Heart left ventricle (tissue), 16 donors: ENCODE results near the gene ARFGAP1. TPM values are rescaled to one million over a fixed set of nuclear protein-coding genes. Genes with fewer than 3 reads are reported as not detected.
A peak's percentile ranks its signal among the peaks of the same experiment; 100 is the strongest.

Experiments
- ATAC-seq, 4 donors: fragments of 200-7000 bp; cut with Tn5 transposase; one replicate each; pipeline ENCODE4 v1.9.1; 2020 to 2022; ENCODE audit warnings: moderate library complexity in 4 of 4, mild to moderate bottlenecking in 3 of 4, moderate number of reproducible peaks in 1 of 4
- DNase-seq, 5 donors: peaks; one replicate each; pipeline ENCODE4 v3.0.0-alpha.2; 2020
- H3K27ac ChIP-seq, 12 donors: fragments of 200-600 bp; sonication (generic) in 4 of 12; one replicate each; pipeline versions ENCODE4 v1.5.0 to v1.8.0; 2016 to 2022; ENCODE audit warnings: mild to moderate bottlenecking in 2 of 12
- H3K27me3 ChIP-seq, 9 donors: fragments of 200-600 bp; sonication (generic) in 2 of 9; one replicate each; pipeline versions ENCODE4 v1.5.1 to v1.8.0; 2016 to 2022; ENCODE audit warnings: mild to moderate bottlenecking in 3 of 9
- H3K36me3 ChIP-seq, 9 donors: fragments of 200-600 bp; sonication (generic) in 2 of 9; one replicate each; pipeline versions ENCODE4 v1.5.0 to v1.8.0; 2018 to 2022; ENCODE audit warnings: mild to moderate bottlenecking in 2 of 9
- H3K4me1 ChIP-seq, 12 donors: fragments of 200-600 bp; sonication (generic) in 4 of 12; one replicate each; pipeline versions ENCODE4 v1.5.0 to v1.8.0; 2016 to 2022; ENCODE audit warnings: mild to moderate bottlenecking in 3 of 12
- H3K4me3 ChIP-seq, 12 donors: fragments of 200-600 bp; sonication (generic) in 4 of 12; one replicate each; pipeline versions ENCODE4 v1.5.0 to v1.8.0; 2017 to 2022; ENCODE audit warnings: mild to moderate bottlenecking in 9 of 12, moderate library complexity in 4 of 12
- H3K9me3 ChIP-seq, 12 donors: fragments of 200-600 bp; sonication (generic) in 4 of 12; one replicate each; pipeline versions ENCODE4 v1.5.0 to v1.8.0; 2016 to 2022; ENCODE audit warnings: mild to moderate bottlenecking in 1 of 12
- CTCF ChIP-seq, 12 donors: fragments of 200-600 bp; sonication (generic) in 4 of 12; IDR thresholded peaks; one replicate each; pipeline versions ENCODE4 v1.5.0 to v1.8.0; 2018 to 2022; ENCODE audit warnings: antibody characterized with exemption in 12 of 12, mild to moderate bottlenecking in 5 of 12
- POLR2A ChIP-seq, 2 donors: fragments of 450-650 bp; IDR thresholded peaks; one replicate each; pipeline ENCODE4 v1.6.1; 2017; ENCODE audit warnings: antibody characterized with exemption in 2 of 2, mild to moderate bottlenecking in 2 of 2, moderate library complexity in 2 of 2
- WGBS, 4 donors: extraction: QIAGEN DNeasy Blood & Tissue Kit in 2 of 4; methylation state at CpG; one replicate each; pipeline versions ENCODE4 v1.1.5 to v1.1.7; 2013 to 2018; 5-methylcytosine and 5-hydroxymethylcytosine counted together
- intact Hi-C, 10 donors: fragments of 100-400 bp; cut with DNase I; formaldehyde crosslinking; loops; one replicate each; pipeline versions ENCODE4 v1.11.1 to v1.14.2; 2022
- polyA plus RNA-seq, 2 donors: library from polyadenylated mRNA; stranded (reverse); fragments of 200-250 nt; gene quantifications; one replicate each; pipeline ENCODE4 v1.2.3, GENCODE V29; 2013
- total RNA-seq, 9 donors: library from RNA; depleted of rRNA in 2 of 9; stranded (reverse); fragments of >200 nt in 2 of 9; fragmentation: NEBNext Ultra II Directional in 3 of 9; extraction: Animal tissue kit (Norgen Biotek cat#: 25700) in 3 of 9; gene quantifications; one replicate each; pipeline versions ENCODE4 v1.1.0 to v1.2.4, GENCODE V29; 2016 to 2023
- donor health status: ischemic (EF 13 %, LVEDD 7.1; RV severe dilation, severe dysfunction).
- donor health status: healthy with polysubstance abuse.
- donor health status: DM: no; HTN: yes; CAD: no.
- donor health status: DM: no; HTN: no; CAD: no.
- donor health status: ischemic (EF 25% LVEDD 6.9; RV normal size, moderate dysfunction).
- donor health status: ischemic (EF 25% LVEDD 5.7; RV mildly dilated, moderate dysfunction).
- donor health status: healthy.
- donor health status: DM: yes; HTN: yes; CAD: no.
- donor health status: ischemic (EF 35%, LVEDD 5.7; RV mildly dilated, moderate dysfunction).
- donor health status: nonischemic (EF 11% LVEDD 7.7; RV severe dilation, severe dysfunction).
- donor health status: DM: yes; HTN: yes; CAD: no.
- donor health status: PGD.
- donor health status: ischemic (EF 29% LVEDD 5.4; RV normal size, mild dysfunction).
- donor health status: nonischemic (EF 23%, LVEDD 6.1; RV moderate dilation, normal function).

The ARFGAP1 gene
- total and polyA plus RNA-seq, 11 donors, result 14.3 to 51.6 (median 29.5) TPM

- H3K27me3 ChIP-seq, result peaks cover 13 to 56% (median 31%) of the 10 kb centered on the region in 9 donors
- intact Hi-C loops, result loop anchor here in 5 of 10 donors (2.0 kb wide), 2 partner anchors 73 to 75 kb away; no protein-coding TSS in a partner anchor
- DNase-seq, result peak in 3 of 5 donors; percentile 11 to 55 (median 25)
Measured at GRCh38 chr20:63307538-63308217, 35.1 kb downstream of the ARFGAP1 start.

GRCh38 chr20:63308218-63308911 is 35.8 kb downstream of the ARFGAP1 start:
- WGBS, 4 donors, result 77 to 83% (median 80%) methylated on average over 9 to 30 of the region's 30 CpGs
- no peak for ATAC-seq
- H3K9me3 ChIP-seq, result no peaks in the 10 kb centered on the region
- no peak overlapping the region for H3K4me3 ChIP-seq
- no peaks in the 10 kb centered on the region for H3K36me3 ChIP-seq
- peak in 2 of 5 donors; percentile 16 to 44 for DNase-seq
- intact Hi-C loops, result loop anchor here in 5 of 10 donors (2.0 kb wide), 2 partner anchors 72 to 74 kb away; no protein-coding TSS in a partner anchor
- H3K27me3 ChIP-seq, result peaks cover 13 to 56% (median 31%) of the 10 kb centered on the region in 9 donors
- H3K4me1 ChIP-seq, result peaks cover 0 to 3% (median 0%) of the 10 kb centered on the region in 12 donors
- TF ChIP-seq POLR2A (IDR thresholded peaks at IDR 0.05) (no peak), CTCF (IDR thresholded peaks at IDR 0.05) (no peak)
- no peak overlapping the region for H3K27ac ChIP-seq

More at GRCh38 chr20:63307538-63308217, 35.1 kb downstream of the ARFGAP1 start:
- Histone ChIP-seq H3K27ac (no peak overlapping the region), H3K36me3 (no peaks in the 10 kb centered on the region), H3K4me1 (peaks cover 0 to 3% (median 0%) of the 10 kb centered on the region in 12 donors), H3K4me3 (no peak overlapping the region), H3K9me3 (peaks cover 0 to under 1% (median 0%) of the 10 kb centered on the region in 12 donors)
- 72 to 80% (median 75%) methylated on average over 7 to 23 of the region's 23 CpGs for WGBS, 4 donors
- no peak for TF ChIP-seq POLR2A (IDR thresholded peaks at IDR 0.05)
- no peak for TF ChIP-seq CTCF (IDR thresholded peaks at IDR 0.05)
- no peak for ATAC-seq

GRCh38 chr20:63309261-63310071 is 36.9 kb downstream of the ARFGAP1 start:
- ATAC-seq (peak in 3 of 4 donors; percentile 39 to 54 (median 54)), DNase-seq (peak in 4 of 5 donors; percentile 50 to 68 (median 58))
- Histone ChIP-seq H3K9me3 (no peaks in the 10 kb centered on the region), H3K27ac (no peak overlapping the region), H3K4me1 (peaks cover 0 to 7% (median 0%) of the 10 kb centered on the region in 12 donors), H3K27me3 (peaks cover 13 to 56% (median 31%) of the 10 kb centered on the region in 9 donors), H3K36me3 (no peaks in the 10 kb centered on the region), H3K4me3 (no peak overlapping the region)
- WGBS, 4 donors, result 33 to 43% (median 36%) methylated on average over 22 to 35 of the region's 35 CpGs
- intact Hi-C loops, result loop anchor here in 9 of 10 donors (1.0 to 2.0 kb wide), 3 partner anchors 71 to 73 kb away; no protein-coding TSS in a partner anchor
- TF ChIP-seq CTCF (IDR thresholded peaks at IDR 0.05), result peak; percentile 74 to 93 (median 88)
- no peak for TF ChIP-seq POLR2A (IDR thresholded peaks at IDR 0.05)
